ENCODE measurements around the gene MAPK8.

Gene MAPK8

DNA sequence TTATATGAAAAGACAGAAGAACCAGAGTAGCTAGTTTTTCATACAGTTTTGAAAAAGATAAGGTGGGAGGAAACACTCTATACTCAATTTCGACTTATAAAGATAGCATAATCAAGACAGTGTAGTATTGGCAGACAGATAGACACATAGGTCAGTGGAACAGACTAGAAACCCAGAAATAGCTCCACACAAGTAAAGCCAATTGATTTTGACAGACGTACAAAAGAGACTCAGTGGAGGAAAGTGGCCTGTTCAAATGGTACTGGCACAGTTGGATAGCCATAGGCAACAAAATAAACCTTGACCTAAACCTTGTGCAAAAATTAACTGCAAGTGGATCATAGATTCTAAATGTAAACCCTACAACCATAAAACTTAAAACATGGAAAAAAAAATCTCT lies 46.8 kb downstream of the MAPK8 start:
- no peak for TF ChIP-seq ZNF274 (IDR thresholded peaks at IDR 0.05; ENCODE audit: low read depth, low read length)
- TF ChIP-seq SUZ12 (IDR thresholded peaks at IDR 0.05; ENCODE audit: extremely low read depth, insufficient read depth, insufficient read length): no peak
- TF ChIP-seq YY1 (IDR thresholded peaks at IDR 0.05; ENCODE audit: insufficient read depth, insufficient read length): no peak
- H3K4me1 ChIP-seq (ENCODE audit: insufficient read depth, insufficient read length): no peaks in the 10 kb centered on the region
- DNase-seq (ENCODE audit: low read depth, low spot score): no peak
- H3K36me3 ChIP-seq (ENCODE audit: insufficient read depth, insufficient read length, low read length): no peaks in the 10 kb centered on the region
- no peak overlapping the region for H3K9ac ChIP-seq (ENCODE audit: insufficient read length, low read depth)
- no peaks in the 10 kb centered on the region for H3K9me3 ChIP-seq (ENCODE audit: insufficient read depth, low read length)
- H3K4me3 ChIP-seq (ENCODE audit: insufficient read length, low read depth): no peak overlapping the region
- no peaks in the 10 kb centered on the region for H3K27me3 ChIP-seq (ENCODE audit: insufficient read depth, insufficient read length)

DNA sequence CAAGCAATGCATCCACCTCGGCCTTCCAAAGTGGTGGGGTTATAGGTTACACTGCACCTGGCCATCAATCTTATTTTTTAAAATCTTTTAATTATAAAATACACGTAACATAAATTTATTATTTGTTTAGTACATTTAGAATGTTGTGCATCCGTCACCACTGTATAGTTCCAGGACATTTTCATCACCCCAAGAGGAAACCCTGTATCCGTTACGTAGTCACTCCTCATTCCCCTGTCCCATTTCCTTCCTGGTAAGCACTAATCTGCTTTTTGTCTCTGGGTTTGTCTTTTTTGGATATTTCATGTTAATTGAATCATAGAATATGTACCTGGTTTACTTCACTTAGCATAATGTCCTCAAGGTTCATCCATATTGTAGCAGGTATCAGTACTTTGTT lies 51.2 kb downstream of the MAPK8 start:
- no peaks in the 10 kb centered on the region for H3K27me3 ChIP-seq (ENCODE audit: insufficient read depth, insufficient read length)

DNA sequence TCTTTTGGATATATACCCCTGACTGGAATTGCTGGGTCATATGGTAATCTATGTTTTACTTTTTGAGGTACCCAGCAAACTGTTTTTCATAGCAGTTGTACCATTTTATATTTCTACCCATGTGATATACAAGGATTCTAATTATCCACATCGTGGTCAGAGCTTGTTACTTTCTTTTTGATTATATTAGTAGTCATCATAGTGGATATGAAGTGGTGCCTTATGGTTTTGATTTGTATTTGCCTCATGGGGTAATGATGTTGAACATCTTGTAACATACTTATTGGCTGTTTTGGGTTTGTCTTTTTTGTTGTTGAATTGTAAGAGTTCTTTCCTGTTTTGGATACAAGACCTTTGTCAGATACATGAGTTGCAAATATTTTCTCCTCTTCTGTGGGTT lies 51.7 kb downstream of the MAPK8 start:
- Histone ChIP-seq H3K9me3 (ENCODE audit: insufficient read depth, low read length) (no peaks in the 10 kb centered on the region), H3K36me3 (ENCODE audit: insufficient read depth, insufficient read length, low read length) (no peaks in the 10 kb centered on the region), H3K27me3 (ENCODE audit: insufficient read depth, insufficient read length) (no peaks in the 10 kb centered on the region), H3K9ac (ENCODE audit: insufficient read length, low read depth) (no peak overlapping the region), H3K4me3 (ENCODE audit: insufficient read length, low read depth) (no peak overlapping the region), H3K4me1 (ENCODE audit: insufficient read depth, insufficient read length) (no peaks in the 10 kb centered on the region)
- DNase-seq (ENCODE audit: low read depth, low spot score): no peak
- no peak for TF ChIP-seq ZNF274 (IDR thresholded peaks at IDR 0.05; ENCODE audit: low read depth, low read length)
- no peak for TF ChIP-seq SUZ12 (IDR thresholded peaks at IDR 0.05; ENCODE audit: extremely low read depth, insufficient read depth, insufficient read length)
- TF ChIP-seq YY1 (IDR thresholded peaks at IDR 0.05; ENCODE audit: insufficient read depth, insufficient read length): no peak

More for the DNA sequence above, 51.2 kb downstream of the MAPK8 start:
- H3K36me3 ChIP-seq (ENCODE audit: insufficient read depth, insufficient read length, low read length): no peaks in the 10 kb centered on the region
- no peaks in the 10 kb centered on the region for H3K4me1 ChIP-seq (ENCODE audit: insufficient read depth, insufficient read length)
- no peak overlapping the region for H3K9ac ChIP-seq (ENCODE audit: insufficient read length, low read depth)
- TF ChIP-seq YY1 (IDR thresholded peaks at IDR 0.05; ENCODE audit: insufficient read depth, insufficient read length) (no peak), ZNF274 (IDR thresholded peaks at IDR 0.05; ENCODE audit: low read depth, low read length) (no peak)
- H3K4me3 ChIP-seq (ENCODE audit: insufficient read length, low read depth): no peak overlapping the region
- no peak for DNase-seq (ENCODE audit: low read depth, low spot score)
- no peaks in the 10 kb centered on the region for H3K9me3 ChIP-seq (ENCODE audit: insufficient read depth, low read length)

DNA sequence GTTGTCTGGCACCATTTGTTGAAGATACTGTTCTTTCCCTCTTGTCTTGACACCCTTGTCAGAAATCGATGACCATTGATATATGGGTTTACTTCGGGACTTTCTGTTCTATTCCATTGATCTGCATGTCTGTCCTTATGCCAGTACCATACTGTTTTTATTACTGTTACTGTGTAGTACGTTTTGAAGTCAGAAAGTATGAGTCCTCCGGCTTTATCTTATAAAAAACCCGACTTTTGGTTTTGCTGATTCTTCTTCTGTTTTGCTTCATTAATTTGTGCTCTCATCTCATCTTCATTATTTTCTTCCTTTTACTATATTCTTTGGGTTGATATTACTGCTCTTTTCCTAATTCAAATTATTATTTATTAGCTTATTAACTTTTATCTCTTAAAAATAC lies 52.4 kb downstream of the MAPK8 start:
- Histone ChIP-seq H3K27me3 (ENCODE audit: insufficient read depth, insufficient read length) (no peaks in the 10 kb centered on the region), H3K4me1 (ENCODE audit: insufficient read depth, insufficient read length) (no peaks in the 10 kb centered on the region), H3K4me3 (ENCODE audit: insufficient read length, low read depth) (no peak overlapping the region), H3K9ac (ENCODE audit: insufficient read length, low read depth) (no peak overlapping the region), H3K9me3 (ENCODE audit: insufficient read depth, low read length) (no peaks in the 10 kb centered on the region), H3K36me3 (ENCODE audit: insufficient read depth, insufficient read length, low read length) (no peaks in the 10 kb centered on the region)
- DNase-seq (ENCODE audit: low read depth, low spot score): no peak
- TF ChIP-seq YY1 (IDR thresholded peaks at IDR 0.05; ENCODE audit: insufficient read depth, insufficient read length) (no peak), SUZ12 (IDR thresholded peaks at IDR 0.05; ENCODE audit: extremely low read depth, insufficient read depth, insufficient read length) (no peak), ZNF274 (IDR thresholded peaks at IDR 0.05; ENCODE audit: low read depth, low read length) (no peak)

DNA sequence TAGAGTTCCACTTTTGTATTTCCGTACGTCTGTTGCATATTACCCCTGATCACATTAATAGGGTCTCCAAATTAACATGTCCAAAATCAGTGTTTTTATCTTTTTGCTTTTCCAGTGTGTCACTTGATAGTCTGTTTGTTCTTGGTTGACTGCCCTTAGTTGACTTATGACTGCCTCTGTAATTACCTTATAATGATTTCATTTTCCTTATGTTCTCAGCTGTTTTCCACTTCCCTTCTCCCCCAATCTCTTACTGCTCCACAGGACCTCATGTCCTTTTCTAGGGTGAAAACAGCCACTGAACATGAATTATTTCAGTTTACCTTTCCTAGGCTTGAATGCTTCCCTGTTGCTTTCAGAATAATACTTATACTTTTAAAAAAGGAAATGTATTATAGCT lies 54.7 kb downstream of the MAPK8 start:
- Histone ChIP-seq H3K9me3 (ENCODE audit: insufficient read depth, low read length) (no peaks in the 10 kb centered on the region), H3K9ac (ENCODE audit: insufficient read length, low read depth) (no peak overlapping the region)
- no peak for DNase-seq (ENCODE audit: low read depth, low spot score)

DNA sequence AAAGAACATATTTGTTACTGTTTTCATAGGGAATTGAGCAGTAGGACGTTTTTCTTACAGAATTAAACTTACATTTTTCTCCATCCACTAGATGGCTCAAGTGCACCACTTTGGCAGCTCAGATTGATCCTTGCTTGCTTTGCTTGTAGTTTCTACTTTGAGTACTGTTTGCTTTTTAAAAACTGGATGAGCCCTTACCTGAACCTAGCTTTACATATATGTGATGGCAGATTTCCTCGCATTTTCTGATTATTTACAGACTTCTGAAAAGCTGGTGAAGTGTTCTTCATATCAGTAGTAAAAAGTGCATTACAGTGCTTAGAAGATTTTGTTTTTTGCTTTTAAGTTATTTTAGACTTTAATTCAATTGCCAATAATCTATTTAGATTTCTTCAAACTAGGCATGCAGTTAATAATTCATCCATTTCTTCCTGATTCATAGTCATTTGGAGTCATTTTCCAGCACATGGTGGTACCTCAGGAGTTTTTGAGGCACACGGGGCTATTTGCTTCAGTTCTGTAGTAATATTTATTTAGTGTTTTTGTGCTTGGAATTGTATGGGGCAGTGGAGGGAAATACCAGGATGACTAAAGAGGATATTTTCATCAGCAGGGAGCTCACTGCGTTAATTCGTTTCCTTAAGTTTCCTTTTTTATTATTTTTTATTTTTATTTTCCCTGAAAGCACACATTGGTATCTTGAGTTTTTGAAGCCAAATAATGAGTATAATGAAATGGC lies 57.3 kb downstream of the MAPK8 start:
- no peaks in the 10 kb centered on the region for H3K4me1 ChIP-seq (ENCODE audit: insufficient read depth, insufficient read length)
- no peaks in the 10 kb centered on the region for H3K27me3 ChIP-seq (ENCODE audit: insufficient read depth, insufficient read length)
- no peaks in the 10 kb centered on the region for H3K36me3 ChIP-seq (ENCODE audit: insufficient read depth, insufficient read length, low read length)
- TF ChIP-seq YY1 (IDR thresholded peaks at IDR 0.05; ENCODE audit: insufficient read depth, insufficient read length) (no peak), SUZ12 (IDR thresholded peaks at IDR 0.05; ENCODE audit: extremely low read depth, insufficient read depth, insufficient read length) (no peak), ZNF274 (IDR thresholded peaks at IDR 0.05; ENCODE audit: low read depth, low read length) (no peak)
- peak; percentile 25 for DNase-seq (ENCODE audit: low read depth, low spot score)
- H3K4me3 ChIP-seq (ENCODE audit: insufficient read length, low read depth): no peak overlapping the region
- H3K9me3 ChIP-seq (ENCODE audit: insufficient read depth, low read length): no peaks in the 10 kb centered on the region
- no peak overlapping the region for H3K9ac ChIP-seq (ENCODE audit: insufficient read length, low read depth)

More for the DNA sequence above, 54.7 kb downstream of the MAPK8 start:
- TF ChIP-seq YY1 (IDR thresholded peaks at IDR 0.05; ENCODE audit: insufficient read depth, insufficient read length) (no peak), ZNF274 (IDR thresholded peaks at IDR 0.05; ENCODE audit: low read depth, low read length) (no peak), SUZ12 (IDR thresholded peaks at IDR 0.05; ENCODE audit: extremely low read depth, insufficient read depth, insufficient read length) (no peak)
- Histone ChIP-seq H3K4me3 (ENCODE audit: insufficient read length, low read depth) (no peak overlapping the region), H3K4me1 (ENCODE audit: insufficient read depth, insufficient read length) (no peaks in the 10 kb centered on the region), H3K27me3 (ENCODE audit: insufficient read depth, insufficient read length) (no peaks in the 10 kb centered on the region), H3K36me3 (ENCODE audit: insufficient read depth, insufficient read length, low read length) (no peaks in the 10 kb centered on the region)

DNA sequence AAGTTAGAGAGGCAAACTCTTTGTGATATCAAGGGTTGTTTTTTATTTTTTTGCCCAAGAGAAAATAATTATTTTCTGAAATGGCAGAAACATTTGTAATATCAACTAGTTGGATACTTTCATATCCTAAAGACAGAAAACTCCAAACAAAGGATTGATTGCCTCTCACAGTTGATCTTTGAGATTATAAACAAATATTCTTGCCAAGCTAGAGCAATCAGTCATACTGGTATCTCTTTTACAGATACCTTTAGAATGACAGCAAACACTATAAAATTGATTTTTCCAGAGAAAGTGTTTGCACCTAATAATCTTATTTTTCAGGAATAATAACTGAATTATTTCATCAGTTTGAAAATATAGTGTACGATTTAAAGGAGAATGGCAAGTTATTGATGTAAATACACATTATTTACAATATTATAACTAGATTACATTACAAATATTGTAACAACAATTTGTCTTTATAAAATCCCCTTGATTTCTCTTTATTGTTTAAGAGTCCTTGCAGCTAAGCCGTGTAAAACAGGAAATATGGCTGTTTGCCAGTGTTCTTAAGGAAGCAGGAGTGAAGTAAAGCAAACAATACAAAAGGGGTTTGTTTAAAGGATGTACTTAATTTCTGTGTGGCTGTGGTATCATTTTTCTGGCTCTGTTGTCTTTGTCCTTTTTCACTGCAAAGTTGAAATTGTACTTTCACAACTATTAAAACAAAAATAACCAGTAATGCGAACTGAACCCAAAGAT lies 58.4 kb downstream of the MAPK8 start:
- Histone ChIP-seq H3K9ac (ENCODE audit: insufficient read length, low read depth) (no peak overlapping the region), H3K9me3 (ENCODE audit: insufficient read depth, low read length) (no peaks in the 10 kb centered on the region), H3K27me3 (ENCODE audit: insufficient read depth, insufficient read length) (no peaks in the 10 kb centered on the region), H3K4me3 (ENCODE audit: insufficient read length, low read depth) (no peak overlapping the region), H3K36me3 (ENCODE audit: insufficient read depth, insufficient read length, low read length) (no peaks in the 10 kb centered on the region), H3K4me1 (ENCODE audit: insufficient read depth, insufficient read length) (no peaks in the 10 kb centered on the region)
- DNase-seq (ENCODE audit: low read depth, low spot score): no peak
- TF ChIP-seq YY1 (IDR thresholded peaks at IDR 0.05; ENCODE audit: insufficient read depth, insufficient read length): no peak
- no peak for TF ChIP-seq SUZ12 (IDR thresholded peaks at IDR 0.05; ENCODE audit: extremely low read depth, insufficient read depth, insufficient read length)
- TF ChIP-seq ZNF274 (IDR thresholded peaks at IDR 0.05; ENCODE audit: low read depth, low read length): no peak
